Naive thymus-derived CD4-positive, alpha-beta T cell (primary cell): ENCODE measurements around the gene ELOB. TPM values are rescaled to one million over a fixed set of nuclear protein-coding genes. Genes with fewer than 3 reads are reported as not detected.
"Not testable (repeated sequence)": the region's sequence is repeated elsewhere in the genome, so short reads cannot be mapped to it uniquely, and the experiment has no call there.

ENCODE experiments used
- ATAC-seq: fragments of 150-1000 bp; cut with Tn5 transposase; 2 replicates; pipeline ENCODE4 v1.10.0; 2021; ENCODE audit warnings: mild to moderate bottlenecking, moderate library complexity
- CTCF ChIA-PET: fragments of 350-600 bp; sonication (Branson Sonifier 250); formaldehyde crosslinking; loops from one replicate; lab custom pipeline; 2021; ENCODE audit warnings: antibody characterized with exemption; lab: Charles Lee
- POLR2A ChIA-PET: fragments of 350-600 bp; sonication (Branson Sonifier 250); formaldehyde crosslinking; loops from one replicate; lab custom pipeline; 2021; ENCODE audit warnings: antibody characterized with exemption, inconsistent platforms; lab: Charles Lee
- DNase-seq, 9 donors: peaks; one replicate each; pipeline versions ENCODE4 v3.0.0 to v3.0.0-alpha.2; 2020 to 2022; ENCODE audit warnings: mixed read lengths in 1 of 9
- H3K27ac ChIP-seq: one replicate; pipeline ENCODE4 v1.7.0; 2013; ENCODE audit warnings: mild to moderate bottlenecking, low read depth, low read length, moderate library complexity
- H3K27me3 ChIP-seq, 2 donors: one replicate each; pipeline ENCODE4 v1.7.0; 2013; ENCODE audit warnings: low read length in 2 of 2, mild to moderate bottlenecking in 2 of 2, moderate library complexity in 2 of 2; ENCODE audit not compliant: control insufficient read depth in 2 of 2, insufficient read depth in 2 of 2
- H3K36me3 ChIP-seq, 3 experiments: 1 replicate in 2 of 3; 2 replicates in 1 of 3; pipeline ENCODE4 v1.7.0; 2013; ENCODE audit warnings: low read length in 3 of 3, mild to moderate bottlenecking in 3 of 3, moderate library complexity in 1 of 3; ENCODE audit not compliant: insufficient read depth in 3 of 3, control insufficient read depth in 2 of 3
- H3K4me1 ChIP-seq, 2 donors: one replicate each; pipeline ENCODE4 v1.7.0; 2013; ENCODE audit warnings: low read length in 2 of 2, mild to moderate bottlenecking in 2 of 2, moderate library complexity in 1 of 2; ENCODE audit not compliant: control insufficient read depth in 2 of 2, insufficient read depth in 2 of 2
- H3K4me3 ChIP-seq: 2 replicates; pipeline ENCODE4 v1.7.0; 2013; ENCODE audit warnings: mild to moderate bottlenecking, low read length
- H3K9me3 ChIP-seq, 3 experiments: 1 replicate in 2 of 3; 2 replicates in 1 of 3; pipeline ENCODE4 v1.7.0; 2013; ENCODE audit warnings: low read length in 3 of 3; ENCODE audit not compliant: control insufficient read depth in 2 of 3
- H3K27ac Mint-ChIP-seq, 9 donors: one replicate each; pipeline ENCODE4 v1.8.0; 2020 to 2022; ENCODE audit warnings: mixed read lengths in 9 of 9, mild to moderate bottlenecking in 8 of 9, moderate library complexity in 5 of 9, inconsistent platforms in 2 of 9
- H3K27me3 Mint-ChIP-seq, 5 donors: one replicate each; pipeline ENCODE4 v1.8.0; 2021 to 2022; ENCODE audit warnings: mixed read lengths in 5 of 5, mild to moderate bottlenecking in 1 of 5
- H3K36me3 Mint-ChIP-seq, 5 donors: one replicate each; pipeline ENCODE4 v1.8.0; 2020 to 2022; ENCODE audit warnings: mixed read lengths in 5 of 5, mild to moderate bottlenecking in 3 of 5, inconsistent platforms in 1 of 5
- H3K4me1 Mint-ChIP-seq, 7 donors: one replicate each; pipeline ENCODE4 v1.8.0; 2020 to 2022; ENCODE audit warnings: mixed read lengths in 7 of 7, mild to moderate bottlenecking in 3 of 7, inconsistent platforms in 1 of 7
- H3K4me3 Mint-ChIP-seq, 10 donors: one replicate each; pipeline ENCODE4 v1.8.0; 2020 to 2022; ENCODE audit warnings: mild to moderate bottlenecking in 10 of 10, mixed read lengths in 10 of 10, moderate library complexity in 6 of 10, inconsistent platforms in 2 of 10
- H3K9me3 Mint-ChIP-seq, 11 donors: one replicate each; pipeline ENCODE4 v1.8.0; 2020 to 2022; ENCODE audit warnings: mixed read lengths in 11 of 11, mild to moderate bottlenecking in 4 of 11, inconsistent platforms in 1 of 11, moderate library complexity in 1 of 11
- intact Hi-C, 2 donors: fragments of 100-400 bp; cut with micrococcal nuclease; formaldehyde crosslinking; loops; one replicate each; pipeline ENCODE4 v1.15.1; 2023
- polyA plus RNA-seq, 2 donors: library from polyadenylated mRNA; unstranded; fragments of 300-500 nt; fragmentation: Illumina TruSeq; gene quantifications; one replicate each; pipeline ENCODE4 v1.2.3, GENCODE V29; 2021
- total RNA-seq, 6 experiments: library from RNA in 5 of 6; stranded (reverse) in 5 of 6; gene quantifications; 1 replicate in 5 of 6; 2 replicates in 1 of 6; pipeline ENCODE4 v1.2.3 and lab custom pipeline; 2021 to 2026

The ELOB gene
- total and polyA plus RNA-seq, 7 experiments from 2014 or later, result 65.3 to 252 (median 127) TPM

- DNase-seq, result no peak
- Mint-ChIP-seq H3K9me3 (peaks cover 0 to 3% (median 0%) of the 10 kb centered on the region in 11 donors), H3K27ac (no peak overlapping the region), H3K36me3 (no peaks in the 10 kb centered on the region), H3K27me3 (peaks cover 9 to 14% (median 10%) of the 10 kb centered on the region in 5 donors), H3K4me1 (peaks cover 0 to 5% (median 0%) of the 10 kb centered on the region in 7 donors), H3K4me3 (no peak overlapping the region)
- intact Hi-C loops, result no loop called here
- Histone ChIP-seq H3K27ac (no peak overlapping the region), H3K36me3 (no peaks in the 10 kb centered on the region), H3K4me3 (no peak overlapping the region), H3K27me3 (no peaks in the 10 kb centered on the region), H3K9me3 (no peaks in the 10 kb centered on the region), H3K4me1 (no peaks in the 10 kb centered on the region)
- CTCF ChIA-PET, result interaction anchor here (0.6 to 0.7 kb wide), 2 partner anchors 17 to 260 kb away, joined by 3 read pairs; no protein-coding TSS in a partner anchor
- no peak for ATAC-seq
- POLR2A ChIA-PET, result no interaction called here
Observed at GRCh38 chr16:2724088-2724676, 52.9 kb downstream of the ELOB start.

- not testable (repeated sequence) for H3K9me3 ChIP-seq, DNase-seq, H3K36me3 Mint-ChIP-seq, ATAC-seq, H3K4me1 ChIP-seq, H3K4me1 Mint-ChIP-seq, H3K27me3 ChIP-seq, H3K9me3 Mint-ChIP-seq, H3K36me3 ChIP-seq
- H3K27ac Mint-ChIP-seq, result peak overlapping the region in 2 of 9 donors; percentile 23 to 28
- POLR2A ChIA-PET, result interaction anchor here (0.7 kb wide), 1 partner anchor 495 kb away, joined by 5 read pairs; no protein-coding TSS in a partner anchor
- Histone ChIP-seq H3K27ac (peak overlapping the region; percentile 74), H3K4me3 (peak overlapping the region; percentile 7)
- H3K4me3 Mint-ChIP-seq, result peak overlapping the region; percentile 32 to 82 (median 70)
- peaks cover 9 to 14% (median 10%) of the 10 kb centered on the region in 5 donors for H3K27me3 Mint-ChIP-seq
- CTCF ChIA-PET, result interaction anchor here (0.6 kb wide), 1 partner anchor 199 kb away, joined by 5 read pairs; no protein-coding TSS in a partner anchor
- intact Hi-C loops, result loop anchor here (1.0 to 2.0 kb wide), 9 partner anchors 31 to 517 kb away; partner anchors contain the start of genes KCTD5 (in 2 of the 2), SRRM2 (in 2 of the 2), ELOB (in 1 of the 2) and MLST8 (in 1 of the 2)
Observed at GRCh38 chr16:2721634-2722173, 55.4 kb downstream of the ELOB start.

Other genes with a start within 250 kb of the ELOB start
- gene CEMP1, start 245.9 kb downstream of the ELOB start, total RNA-seq, result 1 to 10 TPM in 3 of 5 experiments, not detected in 2; 1.4 to 3.3 (median 2.8) TPM
- 1 to 10 TPM; 3.7 to 7.3 TPM for gene CEMP1, start 245.9 kb downstream of the ELOB start, polyA plus RNA-seq
- gene PDPK1, start 239.3 kb downstream of the ELOB start, total RNA-seq, result 10 to 100 TPM; 52.2 to 71.5 (median 58.3) TPM
- 10 to 100 TPM; 30.7 to 43.5 TPM for gene PDPK1, start 239.3 kb downstream of the ELOB start, polyA plus RNA-seq
- 10 to 100 TPM; 21.4 to 37.5 (median 24.6) TPM for gene KCTD5, start 94.8 kb downstream of the ELOB start, total RNA-seq
- 10 to 100 TPM; 15.7 to 26.2 TPM for gene KCTD5, start 94.8 kb downstream of the ELOB start, polyA plus RNA-seq
- gene PRSS27, start 57.1 kb downstream of the ELOB start, total RNA-seq, result 1 to 10 TPM in 2 of 5 experiments, under 1 TPM in 3; 0.32 to 1.6 (median 0.98) TPM
- under 1 TPM in 1 of 2 donors, not detected in 1; 0.39 TPM for gene PRSS27, start 57.1 kb downstream of the ELOB start, polyA plus RNA-seq
- gene SRRM2, start 24.6 kb downstream of the ELOB start, total RNA-seq, result 1,000 to 10,000 TPM in 4 of 5 experiments, 100 to 1,000 TPM in 1; 590 to 1,259 (median 1,020) TPM
- 100 to 1,000 TPM in 1 of 2 donors, 10 to 100 TPM in 1; 52.1 to 119 TPM for gene SRRM2, start 24.6 kb downstream of the ELOB start, polyA plus RNA-seq
- under 1 TPM in 1 of 5 experiments, not detected in 4; 0.19 TPM for gene PRSS33, start 10.3 kb upstream of the ELOB start, total RNA-seq
- not detected for gene PRSS33, start 10.3 kb upstream of the ELOB start, polyA plus RNA-seq
- gene PRSS41, start 21.2 kb upstream of the ELOB start, total RNA-seq, result not detected
- not detected for gene PRSS41, start 21.2 kb upstream of the ELOB start, polyA plus RNA-seq
- gene PRSS21, start 40.0 kb upstream of the ELOB start, total RNA-seq, result 1 to 10 TPM in 4 of 5 experiments, not detected in 1; 1.1 to 7.9 (median 1.4) TPM
- 10 to 100 TPM in 1 of 2 donors, 1 to 10 TPM in 1; 1.9 to 11.2 TPM for gene PRSS21, start 40.0 kb upstream of the ELOB start, polyA plus RNA-seq
- gene ZG16B, start 53.0 kb upstream of the ELOB start, total RNA-seq, result 10 to 100 TPM in 1 of 5 experiments, 1 to 10 TPM in 1, not detected in 3; 2.3 to 17.2 TPM
- gene ZG16B, start 53.0 kb upstream of the ELOB start, polyA plus RNA-seq, result not detected
- gene PRSS22, start 80.9 kb upstream of the ELOB start, total RNA-seq, result under 1 TPM in 2 of 5 experiments, not detected in 3; 0.59 to 0.72 TPM
- not detected for gene PRSS22, start 80.9 kb upstream of the ELOB start, polyA plus RNA-seq
- gene FLYWCH2, start 105.9 kb upstream of the ELOB start, total RNA-seq, result 10 to 100 TPM; 13.6 to 30.4 (median 24.0) TPM
- 10 to 100 TPM; 24.8 to 26.8 TPM for gene FLYWCH2, start 105.9 kb upstream of the ELOB start, polyA plus RNA-seq
- gene FLYWCH1, start 134.7 kb upstream of the ELOB start, total RNA-seq, result 100 to 1,000 TPM in 2 of 5 experiments, 10 to 100 TPM in 3; 48.6 to 149 (median 87.0) TPM
- 10 to 100 TPM; 12.4 to 30.0 TPM for gene FLYWCH1, start 134.7 kb upstream of the ELOB start, polyA plus RNA-seq
- gene KREMEN2, start 187.0 kb upstream of the ELOB start, total RNA-seq, result not detected
- not detected for gene KREMEN2, start 187.0 kb upstream of the ELOB start, polyA plus RNA-seq
- gene PAQR4, start 192.1 kb upstream of the ELOB start, total RNA-seq, result 10 to 100 TPM in 1 of 5 experiments, 1 to 10 TPM in 1, under 1 TPM in 3; 0.40 to 39.4 (median 0.79) TPM
- gene PAQR4, start 192.1 kb upstream of the ELOB start, polyA plus RNA-seq, result under 1 TPM in 1 of 2 donors, not detected in 1; 0.54 TPM
- 10 to 100 TPM in 1 of 5 experiments, under 1 TPM in 1, not detected in 3; 0.93 to 89.1 TPM for gene PKMYT1, start 203.2 kb upstream of the ELOB start, total RNA-seq
- not detected for gene PKMYT1, start 203.2 kb upstream of the ELOB start, polyA plus RNA-seq
- under 1 TPM in 2 of 5 experiments, not detected in 3; 0.15 to 0.37 TPM for gene CLDN9, start 235.6 kb upstream of the ELOB start, total RNA-seq
- gene CLDN9, start 235.6 kb upstream of the ELOB start, polyA plus RNA-seq, result not detected
- not detected for gene CLDN6, start 240.9 kb upstream of the ELOB start, total RNA-seq
- not detected for gene CLDN6, start 240.9 kb upstream of the ELOB start, polyA plus RNA-seq
- 1 to 10 TPM in 3 of 5 experiments, under 1 TPM in 2; 0.57 to 5.9 (median 1.1) TPM for gene TNFRSF12A, start 243.1 kb upstream of the ELOB start, total RNA-seq
- not detected for gene TNFRSF12A, start 243.1 kb upstream of the ELOB start, polyA plus RNA-seq
- 10 to 100 TPM; 11.5 to 29.6 (median 14.9) TPM for gene HCFC1R1, start 246.7 kb upstream of the ELOB start, total RNA-seq
- gene HCFC1R1, start 246.7 kb upstream of the ELOB start, polyA plus RNA-seq, result 10 to 100 TPM; 12.0 to 24.6 TPM
- 10 to 100 TPM; 25.3 to 55.5 (median 26.0) TPM for gene THOC6, start 246.8 kb upstream of the ELOB start, total RNA-seq
- 10 to 100 TPM; 46.3 to 60.6 TPM for gene THOC6, start 246.8 kb upstream of the ELOB start, polyA plus RNA-seq